Muscle of leg (tissue), 11 donors: ENCODE results near the gene PAOX. TPM values are rescaled to one million over a fixed set of nuclear protein-coding genes. Genes with fewer than 3 reads are reported as not detected.

Experiments
- DNase-seq: peaks from one replicate; pipeline ENCODE4 v3.0.0; 2013
- H3K27ac ChIP-seq: one replicate; pipeline ENCODE4 v1.5.1; 2013; ENCODE audit warnings: mild to moderate bottlenecking, low read length, control low read depth
- H3K27me3 ChIP-seq: one replicate; pipeline ENCODE4 v1.6.1; 2013; ENCODE audit warnings: low read length; ENCODE audit not compliant: control insufficient read depth, insufficient read depth
- H3K36me3 ChIP-seq: one replicate; pipeline ENCODE4 v1.6.1; 2013; ENCODE audit warnings: low read length; ENCODE audit not compliant: control insufficient read depth, insufficient read depth
- H3K4me1 ChIP-seq: one replicate; pipeline ENCODE4 v1.6.1; 2013; ENCODE audit warnings: low read length; ENCODE audit not compliant: control insufficient read depth, insufficient read depth
- H3K4me3 ChIP-seq: one replicate; pipeline ENCODE4 v1.5.1; 2013; ENCODE audit warnings: low read length, control low read depth
- H3K9me3 ChIP-seq: replicated peaks from 2 replicates; pipeline ENCODE4 v1.6.1; 2013; ENCODE audit warnings: low read depth, low read length; ENCODE audit not compliant: control insufficient read depth
- WGBS: methylation state at CpG from one replicate; pipeline ENCODE4 v1.1.5; 2013; ENCODE audit warnings: missing lambda C conversion rate; ENCODE audit not compliant: insufficient coverage; 5-methylcytosine and 5-hydroxymethylcytosine counted together
- polyA plus RNA-seq, 8 donors: library from polyadenylated mRNA; unstranded; fragments of 120-200 nt; gene quantifications; one replicate each; pipeline versions ENCODE4 v1.2.1 to v1.2.3, GENCODE V29; 2013; ENCODE audit warnings: inconsistent platforms in 1 of 8, low replicate concordance in 1 of 8; ENCODE audit not compliant: insufficient read length in 8 of 8, insufficient read depth in 1 of 8
- total RNA-seq: library from RNA; stranded (reverse); fragments of 120-200 nt; gene quantifications from one replicate; pipeline ENCODE4 v1.2.4, GENCODE V29; 2013

The PAOX gene
- total and polyA plus RNA-seq, 9 donors = 2.7 to 4.9 (median 3.6) TPM

DNA sequence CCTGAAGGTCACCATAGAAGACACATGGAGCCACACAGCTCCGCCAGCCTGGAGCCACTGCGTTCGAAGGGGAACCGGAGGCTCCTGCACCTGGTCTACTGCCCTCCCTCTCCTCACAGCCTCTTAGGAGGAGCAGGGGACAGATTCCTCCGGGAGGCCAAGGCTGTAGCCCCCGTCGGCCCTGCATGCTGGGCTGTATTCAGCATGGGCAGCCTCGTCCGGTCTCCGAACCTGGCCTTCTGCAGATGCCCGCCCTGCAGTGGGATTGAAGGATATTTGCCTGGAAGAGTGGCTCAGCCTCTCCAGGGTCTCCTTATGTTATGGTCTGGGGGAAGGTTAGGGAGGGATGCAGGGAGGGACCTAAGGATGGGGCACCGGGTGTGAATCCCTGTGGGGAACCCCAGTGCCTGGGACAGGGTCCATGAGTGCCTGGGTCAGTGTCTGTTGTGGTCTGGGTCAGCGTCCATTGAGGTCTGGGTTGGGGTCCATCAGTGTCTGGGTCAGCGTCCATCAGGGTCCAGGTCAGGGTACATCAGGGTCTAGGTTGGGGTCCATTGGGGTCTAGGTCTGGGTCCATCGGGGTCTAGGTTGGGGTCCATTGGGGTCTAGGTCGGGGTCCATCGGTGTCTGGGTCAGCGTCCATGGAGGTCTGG is 61.7 kb downstream of the PAOX start:
- no peak for DNase-seq
- WGBS = 86% methylated on average over 11 of the region's 18 CpGs

More for the DNA sequence above, 61.7 kb downstream of the PAOX start:
- Histone ChIP-seq H3K4me3 (no peak overlapping the region), H3K27ac (no peak overlapping the region), H3K36me3 (no peaks in the 10 kb centered on the region), H3K9me3 (no peaks in the 10 kb centered on the region), H3K27me3 (no peaks in the 10 kb centered on the region), H3K4me1 (no peaks in the 10 kb centered on the region)

Other genes with a start within 250 kb of the PAOX start
- gene KNDC1, start 219.0 kb upstream of the PAOX start, total RNA-seq = 2.7 TPM
- 1 to 10 TPM; 1.5 to 9.8 (median 4.5) TPM for gene KNDC1, start 219.0 kb upstream of the PAOX start, polyA plus RNA-seq
- gene UTF1, start 149.0 kb upstream of the PAOX start, total RNA-seq = not detected
- gene UTF1, start 149.0 kb upstream of the PAOX start, polyA plus RNA-seq = not detected
- gene VENTX, start 141.4 kb upstream of the PAOX start, total RNA-seq = 0.04 TPM
- gene VENTX, start 141.4 kb upstream of the PAOX start, polyA plus RNA-seq = under 1 TPM; 0.11 to 0.24 (median 0.17) TPM
- 1.4 TPM for gene ADAM8, start 102.4 kb upstream of the PAOX start, total RNA-seq
- gene ADAM8, start 102.4 kb upstream of the PAOX start, polyA plus RNA-seq = 1 to 10 TPM; 1.4 to 3.0 (median 2.0) TPM
- gene TUBGCP2, start 70.4 kb upstream of the PAOX start, total RNA-seq = 38.0 TPM
- 10 to 100 TPM; 33.6 to 51.2 (median 39.8) TPM for gene TUBGCP2, start 70.4 kb upstream of the PAOX start, polyA plus RNA-seq
- gene ZNF511, start 70.3 kb upstream of the PAOX start, total RNA-seq = 22.3 TPM
- 10 to 100 TPM; 30.8 to 43.9 (median 37.4) TPM for gene ZNF511, start 70.3 kb upstream of the PAOX start, polyA plus RNA-seq
- not detected for gene CALY, start 42.4 kb upstream of the PAOX start, total RNA-seq
- gene CALY, start 42.4 kb upstream of the PAOX start, polyA plus RNA-seq = under 1 TPM in 2 of 8 donors, not detected in 6; 0.08 to 0.16 TPM
- not detected for gene PRAP1, start 31.9 kb upstream of the PAOX start, total RNA-seq
- 1 to 10 TPM in 1 of 8 donors, under 1 TPM in 2, not detected in 5; 0.21 to 3.7 (median 0.36) TPM for gene PRAP1, start 31.9 kb upstream of the PAOX start, polyA plus RNA-seq
- 12.1 TPM for gene FUOM, start 21.2 kb upstream of the PAOX start, total RNA-seq
- 10 to 100 TPM in 1 of 8 donors, 1 to 10 TPM in 7; 5.6 to 11.7 (median 7.4) TPM for gene FUOM, start 21.2 kb upstream of the PAOX start, polyA plus RNA-seq
- gene ECHS1, start 5.9 kb upstream of the PAOX start, total RNA-seq = 109 TPM
- gene ECHS1, start 5.9 kb upstream of the PAOX start, polyA plus RNA-seq = 100 to 1,000 TPM; 107 to 147 (median 128) TPM
- gene MTG1, start 14.9 kb downstream of the PAOX start, total RNA-seq = 22.7 TPM
- 10 to 100 TPM; 34.0 to 52.3 (median 41.1) TPM for gene MTG1, start 14.9 kb downstream of the PAOX start, polyA plus RNA-seq
- gene SPRN, start 45.4 kb downstream of the PAOX start, total RNA-seq = 0.53 TPM
- gene SPRN, start 45.4 kb downstream of the PAOX start, polyA plus RNA-seq = 1 to 10 TPM; 3.4 to 4.4 (median 3.9) TPM
- gene SCART1, start 74.7 kb downstream of the PAOX start, total RNA-seq = 1.5 TPM
- gene SCART1, start 74.7 kb downstream of the PAOX start, polyA plus RNA-seq = 1 to 10 TPM in 5 of 8 donors, under 1 TPM in 3; 0.53 to 1.9 (median 1.4) TPM
- 0.98 TPM for gene CYP2E1, start 148.1 kb downstream of the PAOX start, total RNA-seq
- gene CYP2E1, start 148.1 kb downstream of the PAOX start, polyA plus RNA-seq = 1 to 10 TPM in 5 of 8 donors, under 1 TPM in 3; 0.25 to 1.9 (median 1.3) TPM
- 0.13 TPM for gene SYCE1, start 186.3 kb downstream of the PAOX start, total RNA-seq
- under 1 TPM; 0.11 to 0.56 (median 0.33) TPM for gene SYCE1, start 186.3 kb downstream of the PAOX start, polyA plus RNA-seq
- gene FRG2B, start 247.5 kb downstream of the PAOX start, total RNA-seq = not detected
- gene FRG2B, start 247.5 kb downstream of the PAOX start, polyA plus RNA-seq = not detected